DOHH2 (cell line): Measurements from ENCODE around the gene IRF1.

Source experiments
- H3F3A ChIP-seq: fragments of 200-600 bp; sonication (generic), shearing (Covaris generic); 2 replicates; pipeline ENCODE4 v1.6.0; 2016; ENCODE audit warnings: antibody characterized with exemption, mild to moderate bottlenecking; ENCODE audit not compliant: control insufficient read depth, insufficient read depth
- H3K27ac ChIP-seq: fragments of 200-600 bp; sonication (generic); 2 replicates; pipeline ENCODE4 v1.5.1; 2014; ENCODE audit warnings: low read depth, mild to moderate bottlenecking, low read length, moderate library complexity
- H3K27me3 ChIP-seq: fragments of 200-600 bp; sonication (generic); 2 replicates; pipeline ENCODE4 v1.6.1; 2014; ENCODE audit warnings: mild to moderate bottlenecking, low read length, mixed read lengths; ENCODE audit not compliant: control insufficient read depth
- H3K36me3 ChIP-seq: fragments of 200-600 bp; sonication (generic); 2 replicates; pipeline ENCODE4 v1.6.1; 2014; ENCODE audit warnings: mild to moderate bottlenecking, low read length, moderate library complexity, mixed read lengths; ENCODE audit not compliant: control insufficient read depth
- H3K4me1 ChIP-seq: fragments of 200-600 bp; sonication (generic); 2 replicates; pipeline ENCODE4 v1.6.1; 2014; ENCODE audit warnings: mild to moderate bottlenecking, low read length, mixed read lengths; ENCODE audit not compliant: control insufficient read depth
- H3K4me2 ChIP-seq: fragments of 200-600 bp; sonication (generic); 2 replicates; pipeline ENCODE4 v1.6.0; 2014; ENCODE audit warnings: mild to moderate bottlenecking, low read length, moderate library complexity
- H3K4me3 ChIP-seq: fragments of 200-600 bp; sonication (generic); 2 replicates; pipeline ENCODE4 v1.5.1; 2014; ENCODE audit warnings: mild to moderate bottlenecking, low read length, mixed read lengths
- H3K79me2 ChIP-seq: fragments of 200-600 bp; sonication (generic); 2 replicates; pipeline ENCODE4 v1.6.1; 2014; ENCODE audit warnings: mild to moderate bottlenecking, low read length, mixed read lengths; ENCODE audit not compliant: control insufficient read depth
- H3K9me2 ChIP-seq: fragments of 200-600 bp; sonication (generic); replicated peaks from 2 replicates; pipeline ENCODE4 v1.6.1; 2014; ENCODE audit warnings: mild to moderate bottlenecking, low read length, mixed read lengths; ENCODE audit not compliant: control insufficient read depth
- H3K9me3 ChIP-seq: fragments of 200-600 bp; sonication (generic); 2 replicates; pipeline ENCODE4 v1.6.1; 2014; ENCODE audit warnings: antibody characterized with exemption, low read length, mixed read lengths; ENCODE audit not compliant: control insufficient read depth, insufficient read depth
- H4K20me1 ChIP-seq: fragments of 200-600 bp; sonication (generic); 2 replicates; pipeline ENCODE4 v1.6.0; 2014; ENCODE audit warnings: low read depth, mild to moderate bottlenecking, antibody characterized with exemption, low read length, moderate library complexity; ENCODE audit not compliant: control insufficient read depth, insufficient read depth
- CTCF ChIP-seq: fragments of 200-600 bp; sonication (generic); IDR thresholded peaks from one replicate; pipeline ENCODE4 v1.5.1; 2014; ENCODE audit warnings: antibody characterized with exemption, mild to moderate bottlenecking, low read depth, low read length; ENCODE audit not compliant: poor library complexity, severe bottlenecking
- EZH2phosphoT487 ChIP-seq: fragments of 200-600 bp; sonication (generic); IDR thresholded peaks from 2 replicates; pipeline ENCODE4 v1.6.1; 2017; ENCODE audit warnings: borderline replicate concordance, mild to moderate bottlenecking, antibody characterized with exemption, low read length, moderate library complexity, mixed read lengths

Gene IRF1

GRCh38 chr5:132492386-132493125, 2.0 kb upstream of the IRF1 start:
- peaks cover 16% of the 10 kb centered on the region for H3K79me2 ChIP-seq
- peaks cover 10% of the 10 kb centered on the region for H3K36me3 ChIP-seq
- H3K4me3 ChIP-seq, result no peak overlapping the region
- TF ChIP-seq EZH2phosphoT487, result no peak
- no peak for TF ChIP-seq CTCF
- no peaks in the 10 kb centered on the region for H3K9me2 ChIP-seq
- H3K4me1 ChIP-seq, result peaks cover 65% of the 10 kb centered on the region
- no peak overlapping the region for H3K4me2 ChIP-seq
- no peak overlapping the region for H3K27ac ChIP-seq
- H3F3A ChIP-seq, result peaks cover 17% of the 10 kb centered on the region
- peaks cover 16% of the 10 kb centered on the region for H4K20me1 ChIP-seq
- peaks cover 48% of the 10 kb centered on the region for H3K27me3 ChIP-seq
- no peaks in the 10 kb centered on the region for H3K9me3 ChIP-seq

- Histone ChIP-seq H3K4me2 (peak overlapping the region; percentile 95), H3K4me1 (peaks cover 61% of the 10 kb centered on the region)
- TF ChIP-seq CTCF, result no peak
- TF ChIP-seq EZH2phosphoT487, result no peak
These were observed 1.1 kb upstream of the IRF1 start for GRCh38 chr5:132491368-132492364.

GRCh38 chr5:132489871-132490483, 596 bp downstream of the IRF1 start:
- Histone ChIP-seq H4K20me1 (peaks cover 16% of the 10 kb centered on the region), H3K36me3 (peaks cover 32% of the 10 kb centered on the region), H3K4me3 (peak overlapping the region; percentile 89), H3F3A (peaks cover 17% of the 10 kb centered on the region), H3K27me3 (peaks cover 38% of the 10 kb centered on the region), H3K9me2 (no peaks in the 10 kb centered on the region), H3K9me3 (no peaks in the 10 kb centered on the region), H3K4me2 (peak overlapping the region; percentile 95), H3K27ac (peak overlapping the region; percentile 68), H3K4me1 (peaks cover 47% of the 10 kb centered on the region), H3K79me2 (peaks cover 16% of the 10 kb centered on the region)
- TF ChIP-seq EZH2phosphoT487, result no peak
- TF ChIP-seq CTCF, result peak; percentile 24

More at GRCh38 chr5:132491368-132492364, 1.1 kb upstream of the IRF1 start:
- peak overlapping the region; percentile 89 for H3K4me3 ChIP-seq
- H3K79me2 ChIP-seq, result peaks cover 16% of the 10 kb centered on the region
- H4K20me1 ChIP-seq, result peaks cover 16% of the 10 kb centered on the region
- H3K36me3 ChIP-seq, result peaks cover 19% of the 10 kb centered on the region
- no peaks in the 10 kb centered on the region for H3K9me2 ChIP-seq
- no peaks in the 10 kb centered on the region for H3K9me3 ChIP-seq
- peaks cover 17% of the 10 kb centered on the region for H3F3A ChIP-seq
- no peak overlapping the region for H3K27ac ChIP-seq
- H3K27me3 ChIP-seq, result peaks cover 40% of the 10 kb centered on the region
